AG08395 (cell line): ENCODE measurements around the gene CBY3.
"Not testable (repeated sequence)": the region's sequence is repeated elsewhere in the genome, so short reads cannot be mapped to it uniquely, and the experiment has no call there.

Experiments
- DNase-seq: peaks from one replicate; pipeline ENCODE4 v3.0.0; 2012; ENCODE audit warnings: mixed read lengths, low spot score

The CBY3 gene

DNA sequence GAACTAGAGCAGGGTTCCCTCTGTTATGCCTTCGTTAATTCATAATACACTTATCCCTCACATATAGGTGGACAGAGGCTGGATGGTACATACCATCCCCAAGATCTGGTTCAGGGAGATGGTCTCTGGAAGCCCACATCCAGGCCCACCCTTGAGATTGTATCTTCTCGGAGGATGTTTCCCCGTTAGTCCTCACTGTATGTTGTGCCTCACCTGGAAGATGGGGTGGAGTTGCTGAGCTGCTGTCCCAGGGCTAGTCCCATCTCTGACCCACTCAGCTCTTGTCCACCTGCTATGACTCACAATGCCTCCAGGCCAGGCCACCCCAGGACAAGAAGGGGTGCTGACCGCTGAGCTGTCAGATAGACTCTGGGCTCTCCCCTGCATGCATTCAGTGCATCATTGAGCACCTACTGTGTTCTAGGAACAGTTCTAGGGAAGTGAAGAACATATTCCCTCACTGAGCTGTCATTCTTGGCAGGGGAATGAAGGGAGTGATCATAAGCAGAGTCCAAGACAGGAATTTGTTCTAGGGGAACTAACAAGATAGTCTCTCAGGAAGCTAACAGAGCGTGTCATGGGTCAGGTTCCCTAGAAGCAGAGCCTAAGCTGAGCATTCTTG lies at the start of gene CBY3:
Gene CBY3 (minus strand): TSS at position 255 of the 622 bp plus-strand sequence. CDS start 116 bp downstream, at position 139.
- peak; percentile 21 for DNase-seq

DNA sequence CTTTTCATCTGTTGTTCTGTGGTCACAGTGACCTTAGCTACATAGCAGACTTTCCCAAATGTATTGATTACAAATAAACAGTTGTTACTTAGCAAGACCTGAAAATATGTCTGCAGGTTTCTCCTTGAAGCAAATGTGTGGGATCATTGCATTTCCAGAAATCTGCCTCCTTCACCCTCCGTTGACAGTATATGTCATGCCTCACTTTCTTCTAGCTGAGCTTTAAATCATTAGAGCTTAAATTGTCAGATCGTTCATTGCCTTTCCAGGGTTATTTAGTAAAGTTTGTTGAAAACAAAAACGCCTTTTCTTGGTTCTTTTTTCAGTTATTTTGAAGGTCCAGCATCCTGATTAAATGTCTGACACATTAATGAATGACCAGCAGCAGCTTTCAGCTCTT lies 49.5 kb upstream of the CBY3 start:
- no peak for DNase-seq

- no peak for DNase-seq
These were observed 48.9 kb upstream of the CBY3 start for GRCh38 chr5:179729727-179730126.

DNA sequence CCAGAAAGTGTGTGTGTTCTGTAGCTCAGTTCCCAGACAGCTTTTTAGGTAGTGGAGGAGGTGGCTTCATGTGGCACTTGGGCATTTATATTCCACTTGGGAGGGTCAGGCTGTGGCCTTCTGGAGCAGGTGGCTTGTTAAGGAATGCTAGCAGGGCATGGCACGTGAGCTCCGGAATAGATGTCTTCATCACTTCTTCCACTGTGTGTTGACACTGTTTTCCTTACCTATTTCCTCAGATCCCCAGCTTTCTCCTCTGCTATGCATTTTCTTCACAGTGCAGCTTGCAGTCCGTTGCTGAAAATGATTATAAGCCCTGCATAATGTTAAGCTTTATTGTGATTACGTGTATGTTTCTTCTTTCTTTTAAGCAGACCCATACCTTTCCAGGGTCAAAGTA lies 48.5 kb upstream of the CBY3 start:
- no peak for DNase-seq

DNA sequence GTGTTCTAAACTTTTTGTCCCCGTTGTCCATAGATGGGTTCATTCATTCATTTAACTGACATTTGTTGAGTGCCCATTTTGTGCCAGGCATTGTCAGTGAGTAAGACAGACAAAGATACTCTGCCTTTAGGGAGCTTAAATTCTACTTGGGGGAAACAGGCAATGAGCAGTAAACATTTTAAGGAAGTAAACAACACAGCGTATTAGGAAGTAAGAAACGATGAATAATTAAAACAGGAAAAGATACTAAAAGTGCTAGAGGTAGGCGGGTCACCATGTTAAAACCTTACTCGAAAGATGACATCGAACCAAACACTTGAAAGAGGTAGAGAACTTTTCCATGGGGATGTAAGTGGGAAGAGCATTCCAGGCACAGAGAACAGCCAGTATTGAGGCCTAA lies 46.3 kb upstream of the CBY3 start:
- no peak for DNase-seq

DNA sequence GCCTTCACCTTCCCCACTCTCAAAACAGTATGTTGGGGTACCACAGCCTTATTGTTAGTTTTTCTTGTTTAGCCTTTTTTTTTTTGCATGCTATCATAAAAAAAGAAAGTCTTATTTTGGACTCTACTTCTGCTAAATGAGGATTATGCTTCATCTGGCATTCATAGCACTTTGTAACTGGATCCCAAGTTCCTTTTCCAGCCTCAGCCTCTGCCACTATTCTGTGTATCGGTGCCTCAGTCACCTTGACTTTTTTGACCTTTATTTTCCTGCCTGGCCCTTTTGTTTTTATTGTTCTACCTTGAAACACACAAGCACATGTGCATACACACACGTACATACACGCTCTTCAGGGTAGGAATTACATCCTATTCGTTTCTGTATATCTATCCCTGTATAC lies 43.3 kb upstream of the CBY3 start:
- no peak for DNase-seq

DNA sequence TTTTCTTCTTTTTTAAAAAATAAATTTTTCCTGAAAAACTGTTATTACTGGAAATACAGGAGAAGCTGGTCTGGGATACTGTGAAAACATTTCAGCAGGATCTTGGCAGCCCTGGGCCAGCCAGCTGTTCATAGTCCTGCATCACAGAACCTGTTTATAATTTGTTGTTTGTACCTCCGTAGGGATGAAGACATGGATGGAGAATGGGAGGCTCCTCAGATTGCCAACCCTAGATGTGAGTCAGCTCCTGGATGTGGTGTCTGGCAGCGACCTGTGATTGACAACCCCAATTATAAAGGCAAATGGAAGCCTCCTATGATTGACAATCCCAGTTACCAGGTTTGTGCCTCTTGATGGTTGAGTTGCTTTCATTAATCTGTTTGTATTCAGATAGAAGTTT lies 39.4 kb upstream of the CBY3 start:
- no peak for DNase-seq

GRCh38 chr5:179716286-179716685 lies 35.5 kb upstream of the CBY3 start:
- no peak for DNase-seq

DNA sequence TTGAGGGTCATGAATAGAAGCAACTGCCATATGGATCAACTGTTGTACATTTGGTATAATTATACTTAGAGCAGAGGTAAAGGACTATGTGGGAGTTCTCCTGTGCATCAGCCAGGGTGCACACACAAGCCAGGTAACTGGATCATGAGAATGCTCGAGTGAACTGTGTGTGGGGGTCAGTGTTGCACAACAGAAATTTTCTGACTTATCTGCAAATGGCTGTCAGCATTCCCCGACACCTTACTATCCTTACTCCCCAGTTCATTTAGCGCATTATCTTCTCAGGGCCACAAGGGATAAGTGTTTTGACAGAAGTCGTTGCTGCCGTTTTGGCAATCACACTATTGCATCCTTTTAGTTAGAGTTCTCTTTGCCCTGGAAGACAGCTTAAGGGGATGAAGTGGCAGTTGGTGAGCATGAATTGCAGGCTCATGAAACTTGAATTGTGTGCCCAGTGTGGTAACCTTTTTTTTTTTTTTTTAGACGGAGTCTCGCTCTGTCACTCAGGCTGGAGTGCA lies 19.6 kb upstream of the CBY3 start:
- no peak for DNase-seq

DNA sequence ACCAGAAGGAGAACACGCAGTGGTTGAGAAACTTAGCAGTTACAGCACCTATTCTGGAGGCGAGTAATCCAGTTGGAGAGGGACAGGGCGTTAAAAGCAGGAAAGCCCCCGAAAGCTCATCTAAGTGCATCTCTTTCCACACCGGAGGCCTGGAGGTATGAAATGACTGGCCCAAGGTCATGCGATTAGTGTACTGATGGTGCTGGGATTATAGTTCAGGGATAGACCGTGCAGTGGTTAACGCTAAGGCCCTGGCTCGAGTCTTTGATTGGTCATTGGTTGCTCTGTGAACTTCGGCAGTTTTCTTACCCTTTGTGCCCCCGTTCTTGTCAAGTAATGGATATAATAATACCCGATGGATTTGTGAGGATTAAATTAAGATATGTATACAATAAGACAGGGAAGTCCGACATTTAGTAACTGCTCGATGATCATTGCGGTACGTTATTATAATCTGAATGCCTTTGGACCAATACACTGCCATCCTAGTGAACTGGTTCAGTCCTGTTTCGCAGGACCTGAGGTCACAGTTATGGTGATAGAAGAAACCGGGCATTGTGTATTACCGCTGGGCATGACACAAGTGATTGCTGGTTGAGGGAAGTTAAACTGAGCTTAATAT lies 18.9 kb upstream of the CBY3 start:
- DNase-seq: peak; percentile 53

GRCh38 chr5:179698935-179699615 lies 18.2 kb upstream of the CBY3 start, which contains the start of gene CANX:
TSS of gene CANX (plus strand) at chr5:179698967. CDS start at chr5:179705682, 6,715 bp downstream.
- DNase-seq: peak; percentile 39

DNA sequence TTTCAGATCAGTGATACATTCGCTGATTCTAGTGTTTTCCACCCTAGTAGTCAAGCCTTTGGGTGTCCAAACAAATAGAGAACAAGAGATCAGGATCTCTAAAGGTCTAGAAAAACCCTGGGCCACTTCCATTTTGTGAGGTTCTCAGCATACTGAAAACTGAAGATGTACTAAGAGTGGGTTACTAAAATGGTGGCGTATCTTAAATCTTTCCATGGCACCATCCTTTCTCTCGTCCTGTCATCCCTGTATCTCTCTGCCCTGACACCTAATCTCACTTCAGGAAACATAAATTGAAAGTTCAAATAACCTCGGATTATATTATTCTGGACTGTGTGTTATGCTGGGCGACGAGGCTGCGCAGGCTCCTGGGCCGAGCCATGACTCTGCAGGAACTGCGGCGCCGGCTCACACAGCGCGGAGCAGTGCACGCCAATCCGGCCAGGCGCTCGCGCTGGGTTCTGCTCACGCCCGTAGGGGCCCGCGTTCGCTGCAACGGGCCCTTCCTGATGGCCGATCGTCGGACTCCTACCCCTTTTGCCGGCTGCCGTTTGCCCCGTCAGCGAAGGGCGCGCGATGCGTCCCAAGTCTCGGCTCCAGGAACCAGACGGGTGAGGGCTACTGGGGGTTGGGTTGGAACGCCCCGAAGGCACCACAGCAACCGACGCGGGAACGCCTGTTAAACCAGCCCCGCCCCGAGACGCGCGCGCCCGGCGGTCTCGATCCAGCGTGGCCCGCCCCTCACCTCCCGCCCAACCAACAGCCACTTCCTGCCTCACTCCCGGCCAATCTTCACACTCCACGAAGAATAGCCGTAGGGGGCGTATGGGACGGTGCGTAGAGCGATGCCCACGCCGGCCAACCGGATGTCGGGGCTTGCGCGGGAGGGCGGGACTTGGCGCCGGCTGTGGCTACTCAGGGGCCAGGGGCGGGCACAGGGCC lies 17.4 kb upstream of the CBY3 start:
- peak; percentile 100 for DNase-seq

DNA sequence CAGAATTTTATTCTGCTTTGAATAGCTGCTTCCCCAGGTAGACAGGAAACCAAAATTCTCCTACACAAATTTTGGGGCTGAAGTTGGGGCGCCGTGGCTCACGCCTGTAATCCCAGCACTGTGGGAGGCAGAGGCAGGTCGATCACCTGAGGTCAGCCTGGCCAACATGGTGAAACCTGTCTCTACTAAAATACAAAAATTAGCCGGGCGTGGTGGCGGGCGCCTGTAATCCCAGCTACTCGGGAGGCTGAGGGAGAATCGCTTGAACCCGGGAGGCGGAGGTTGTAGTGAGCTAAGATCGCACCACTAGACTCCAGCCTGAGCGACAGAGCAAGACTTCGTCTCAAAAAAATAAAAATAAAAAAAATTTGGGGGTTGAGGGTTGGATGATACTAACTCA lies 16.7 kb upstream of the CBY3 start:
- not testable (repeated sequence) for DNase-seq

GRCh38 chr5:179697108-179697507 lies 16.3 kb upstream of the CBY3 start:
- no peak for DNase-seq

GRCh38 chr5:179696603-179697002 lies 15.8 kb upstream of the CBY3 start:
- no peak for DNase-seq

GRCh38 chr5:179694561-179694960 lies 13.7 kb upstream of the CBY3 start:
- DNase-seq: no peak

GRCh38 chr5:179689212-179689611 lies 8.4 kb upstream of the CBY3 start:
- not testable (repeated sequence) for DNase-seq

DNA sequence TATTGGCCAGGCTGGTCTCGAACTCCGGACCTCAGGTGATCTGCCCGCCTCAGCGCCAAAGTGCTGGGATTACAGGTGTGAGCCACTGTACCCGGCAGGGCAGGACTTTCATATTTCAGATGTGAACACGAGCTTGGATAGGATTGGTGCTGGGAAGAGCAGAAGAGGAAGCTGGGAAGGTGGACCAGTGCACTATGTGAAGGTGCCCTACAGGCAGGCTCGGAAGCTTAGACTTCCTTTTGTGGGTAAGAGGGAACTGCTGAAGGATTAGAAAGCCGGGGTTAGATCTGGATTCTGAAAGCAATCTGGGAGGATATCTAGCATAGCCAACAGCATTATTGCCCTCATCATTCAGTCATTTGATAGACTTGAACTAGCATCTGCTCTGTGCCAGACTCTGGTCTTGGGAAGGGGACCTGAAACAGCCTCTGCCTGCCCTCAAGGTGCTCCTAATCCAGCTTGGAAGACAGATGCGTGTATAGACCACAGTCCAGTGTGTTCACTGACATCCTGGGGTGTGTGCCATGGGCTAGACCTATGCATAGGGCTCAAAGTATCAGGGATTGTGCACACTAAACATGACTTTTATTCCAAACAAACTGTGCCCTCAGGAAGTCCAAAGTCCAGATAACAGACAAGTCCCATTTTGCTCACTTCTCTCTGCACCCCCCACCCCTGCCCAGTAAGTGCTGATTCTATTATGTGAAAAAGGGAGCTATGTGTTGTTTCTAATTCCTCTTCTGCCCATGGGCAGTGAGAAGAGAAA lies 637 bp downstream of the CBY3 start:
- no peak for DNase-seq

- DNase-seq: no peak
These were observed 1.7 kb downstream of the CBY3 start for GRCh38 chr5:179679014-179679674.

GRCh38 chr5:179678223-179679013 lies 2.4 kb downstream of the CBY3 start:
- peak; percentile 98 for DNase-seq
